WI38 (cell line): Measurements from ENCODE around the gene CCPG1.

Experiments used
- H3K4me3 ChIP-seq: 2 replicates; pipeline ENCODE4 v1.5.1; 2011; ENCODE audit warnings: low read depth, mild to moderate bottlenecking, control low read depth, low read length
- CTCF ChIP-seq: IDR thresholded peaks from 2 replicates; pipeline ENCODE4 v1.5.1; 2012; ENCODE audit warnings: low read depth, mild to moderate bottlenecking, control low read depth, low read length

The CCPG1 gene

DNA sequence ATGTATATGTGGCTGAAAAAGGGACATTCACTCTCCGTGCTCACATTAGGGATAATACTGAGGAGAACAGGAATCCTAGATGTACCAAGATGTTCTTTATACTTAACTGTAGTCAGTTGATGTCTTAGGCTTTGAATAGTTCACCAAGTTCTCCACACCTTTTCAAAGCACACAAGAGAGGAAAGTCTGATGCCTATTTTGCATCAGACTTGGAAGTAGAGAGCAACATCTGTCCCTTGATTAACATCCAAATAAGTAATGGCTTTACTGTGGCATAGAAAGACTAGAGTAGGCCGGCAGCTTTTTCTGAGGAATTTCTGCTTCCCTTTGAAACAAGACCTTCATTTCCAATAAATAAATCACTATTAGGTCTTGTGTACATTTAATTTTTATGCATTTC is 55.1 kb downstream of the CCPG1 start:
- H3K4me3 ChIP-seq, result no peak overlapping the region
- TF ChIP-seq CTCF, result no peak

- H3K4me3 ChIP-seq, result no peak overlapping the region
- no peak for TF ChIP-seq CTCF
Measured at GRCh38 chr15:55349282-55349681, 58.9 kb downstream of the CCPG1 start.

- H3K4me3 ChIP-seq, result no peak overlapping the region
- TF ChIP-seq CTCF, result no peak
Measured at GRCh38 chr15:55348281-55348778, 59.8 kb downstream of the CCPG1 start.

GRCh38 chr15:55344206-55344605 is 64.0 kb downstream of the CCPG1 start:
- H3K4me3 ChIP-seq, result no peak overlapping the region
- no peak for TF ChIP-seq CTCF

GRCh38 chr15:55343168-55343567 is 65.0 kb downstream of the CCPG1 start:
- no peak for TF ChIP-seq CTCF
- no peak overlapping the region for H3K4me3 ChIP-seq

DNA sequence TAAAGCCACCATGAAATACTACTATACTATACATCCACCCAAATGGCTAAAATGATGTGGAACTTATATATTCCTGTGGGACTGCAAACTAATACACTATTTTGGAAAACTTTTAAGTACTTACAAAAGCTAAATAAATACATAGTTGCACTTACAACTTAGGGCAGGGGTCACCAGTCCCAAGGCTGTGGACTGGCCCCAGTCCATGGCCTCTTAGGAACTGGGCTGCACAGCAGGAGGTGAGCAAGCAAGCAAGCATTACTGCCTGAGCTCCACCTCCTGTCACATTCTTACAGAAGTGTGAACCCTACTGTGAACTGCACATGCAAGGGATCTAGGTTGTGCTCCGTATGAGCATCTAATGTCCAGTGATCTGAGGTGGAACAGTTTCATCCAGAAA is 71.0 kb downstream of the CCPG1 start:
- no peak overlapping the region for H3K4me3 ChIP-seq
- no peak for TF ChIP-seq CTCF

- no peak overlapping the region for H3K4me3 ChIP-seq
- TF ChIP-seq CTCF, result no peak
Measured at GRCh38 chr15:55334997-55335396, 73.2 kb downstream of the CCPG1 start.
